WTC11 (cell line): ENCODE data around the gene TOM1L2.

ENCODE experiments used
- NR2C2 ChIP-seq: sonication (generic); formaldehyde crosslinking; IDR thresholded peaks from 2 replicates; pipeline ENCODE4 v1.8.0; 2022; ENCODE audit warnings: mild to moderate bottlenecking, missing genetic modification reagents
- SMAD4 ChIP-seq: sonication (generic); formaldehyde crosslinking; IDR thresholded peaks from 2 replicates; pipeline ENCODE4 v1.8.0; 2022; ENCODE audit warnings: mild to moderate bottlenecking, missing genetic modification reagents
- SOX15 ChIP-seq: fragments of 250-450 bp; sonication (Bioruptor Pico); IDR thresholded peaks from 2 replicates; pipeline ENCODE4 v1.9.0; 2021; ENCODE audit warnings: mild to moderate bottlenecking
- TCF7 ChIP-seq: sonication (generic); formaldehyde crosslinking; IDR thresholded peaks from 2 replicates; pipeline ENCODE4 v1.8.0; 2022; ENCODE audit warnings: mild to moderate bottlenecking, low read depth, missing genetic modification reagents, moderate library complexity
- TF ChIP-seq, protein P1 (sequence below): fragments of 200-600 bp; IDR thresholded peaks from 2 replicates; pipeline ENCODE4 v1.8.0; 2022; ENCODE audit warnings: antibody characterized with exemption
- TF ChIP-seq, protein P2 (sequence below): sonication (generic); formaldehyde crosslinking; IDR thresholded peaks from 2 replicates; pipeline ENCODE4 v1.8.0; 2022; ENCODE audit warnings: mild to moderate bottlenecking, missing genetic modification reagents

DNA sequence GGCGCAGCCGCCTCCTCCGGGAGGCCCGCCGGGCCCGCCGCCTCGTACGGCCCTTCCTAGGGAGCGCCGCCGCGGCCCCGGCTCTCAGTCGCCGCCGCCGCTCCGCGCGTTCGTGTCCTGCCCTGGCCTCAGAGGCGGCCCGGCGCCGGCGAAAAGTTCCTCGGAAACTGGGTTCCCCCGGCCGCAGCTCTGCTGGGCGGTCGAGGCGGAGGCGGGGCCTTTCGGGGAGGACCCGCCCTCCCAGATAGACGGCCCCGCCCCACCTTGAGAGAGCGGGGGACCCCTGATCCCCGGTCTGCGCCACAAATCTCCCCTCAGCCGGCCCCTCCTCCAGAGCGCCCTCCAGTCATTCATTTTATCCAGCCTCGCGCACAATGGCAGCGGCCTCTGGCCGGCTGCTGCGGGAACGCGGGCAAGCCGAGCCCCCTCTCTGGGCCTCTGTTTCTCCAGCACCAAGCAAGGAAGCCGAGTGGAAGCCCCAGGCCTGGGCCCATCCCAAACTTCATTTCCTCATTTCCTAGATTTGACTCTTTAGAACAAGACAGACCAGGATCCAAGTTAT is 135.3 kb downstream of the TOM1L2 start, which contains the start of gene SREBF1:
- TF ChIP-seq, protein P1, sequence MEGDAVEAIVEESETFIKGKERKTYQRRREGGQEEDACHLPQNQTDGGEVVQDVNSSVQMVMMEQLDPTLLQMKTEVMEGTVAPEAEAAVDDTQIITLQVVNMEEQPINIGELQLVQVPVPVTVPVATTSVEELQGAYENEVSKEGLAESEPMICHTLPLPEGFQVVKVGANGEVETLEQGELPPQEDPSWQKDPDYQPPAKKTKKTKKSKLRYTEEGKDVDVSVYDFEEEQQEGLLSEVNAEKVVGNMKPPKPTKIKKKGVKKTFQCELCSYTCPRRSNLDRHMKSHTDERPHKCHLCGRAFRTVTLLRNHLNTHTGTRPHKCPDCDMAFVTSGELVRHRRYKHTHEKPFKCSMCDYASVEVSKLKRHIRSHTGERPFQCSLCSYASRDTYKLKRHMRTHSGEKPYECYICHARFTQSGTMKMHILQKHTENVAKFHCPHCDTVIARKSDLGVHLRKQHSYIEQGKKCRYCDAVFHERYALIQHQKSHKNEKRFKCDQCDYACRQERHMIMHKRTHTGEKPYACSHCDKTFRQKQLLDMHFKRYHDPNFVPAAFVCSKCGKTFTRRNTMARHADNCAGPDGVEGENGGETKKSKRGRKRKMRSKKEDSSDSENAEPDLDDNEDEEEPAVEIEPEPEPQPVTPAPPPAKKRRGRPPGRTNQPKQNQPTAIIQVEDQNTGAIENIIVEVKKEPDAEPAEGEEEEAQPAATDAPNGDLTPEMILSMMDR: no peak
- no peak for TF ChIP-seq NR2C2
- no peak for TF ChIP-seq SOX15 (CRISPR knock-in tag)
- TF ChIP-seq, protein P2, sequence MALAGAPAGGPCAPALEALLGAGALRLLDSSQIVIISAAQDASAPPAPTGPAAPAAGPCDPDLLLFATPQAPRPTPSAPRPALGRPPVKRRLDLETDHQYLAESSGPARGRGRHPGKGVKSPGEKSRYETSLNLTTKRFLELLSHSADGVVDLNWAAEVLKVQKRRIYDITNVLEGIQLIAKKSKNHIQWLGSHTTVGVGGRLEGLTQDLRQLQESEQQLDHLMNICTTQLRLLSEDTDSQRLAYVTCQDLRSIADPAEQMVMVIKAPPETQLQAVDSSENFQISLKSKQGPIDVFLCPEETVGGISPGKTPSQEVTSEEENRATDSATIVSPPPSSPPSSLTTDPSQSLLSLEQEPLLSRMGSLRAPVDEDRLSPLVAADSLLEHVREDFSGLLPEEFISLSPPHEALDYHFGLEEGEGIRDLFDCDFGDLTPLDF (CRISPR knock-in tag): no peak
- no peak for TF ChIP-seq SMAD4 (CRISPR knock-in tag)
- no peak for TF ChIP-seq TCF7 (CRISPR knock-in tag)
